Activated CD4-positive, alpha-beta T cell treated with anti-CD3 and anti-CD28 coated beads for 24 hours (primary cell): ENCODE data around the gene IL6.

Source experiments
- DNase-seq, 2 donors: peaks; one replicate each; pipeline ENCODE4 v3.0.0-alpha.2; 2020; ENCODE audit warnings: low read depth in 2 of 2

Gene IL6

DNA sequence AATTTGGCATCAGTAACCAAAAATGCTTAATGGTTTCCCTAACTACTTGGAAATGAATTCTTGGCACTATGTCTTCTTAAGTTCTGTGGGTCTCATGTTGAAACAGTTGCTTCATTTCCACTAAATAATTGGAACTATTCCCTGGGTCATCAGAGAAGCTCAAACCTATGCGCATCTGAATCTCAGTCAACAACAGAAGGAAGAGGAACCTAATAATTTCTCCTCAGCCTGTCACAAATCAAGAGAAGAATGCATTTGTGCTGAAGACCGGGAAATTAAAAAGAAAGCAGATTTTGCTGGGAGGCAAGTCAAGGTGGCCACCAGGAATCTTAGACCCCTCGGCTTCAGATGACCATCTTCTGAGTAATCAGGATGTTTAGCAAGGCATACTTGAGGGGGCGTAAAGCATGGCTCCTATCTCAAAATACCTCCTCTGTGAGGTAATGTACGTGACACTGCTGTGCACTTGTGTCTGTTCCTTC is 54.3 kb downstream of the IL6 start:
- no peak for DNase-seq
